ENCODE measurements around the gene TLR9.

Gene TLR9

GRCh38 chr3:52233108-52233591 lies 7.7 kb upstream of the TLR9 start:
- DNase-seq (ENCODE audit: insufficient read length, low spot score) (no peak), FAIRE-seq (no peak)
- TF ChIP-seq POLR2A (IDR thresholded peaks at IDR 0.05; ENCODE audit: low read depth, low read length): 0 out of 2 replicates have a peak, but pooled peaks have one; percentile 10

- no peak for TF ChIP-seq POLR2A (IDR thresholded peaks at IDR 0.05; ENCODE audit: low read depth, low read length)
- no peak for FAIRE-seq
- DNase-seq (ENCODE audit: insufficient read length, low spot score): no peak
Measured at GRCh38 chr3:52232279-52233107, 7.0 kb upstream of the TLR9 start.

GRCh38 chr3:52231502-52232278 lies 6.2 kb upstream of the TLR9 start:
- no peak for TF ChIP-seq POLR2A (IDR thresholded peaks at IDR 0.05; ENCODE audit: low read depth, low read length)
- no peak for DNase-seq (ENCODE audit: insufficient read length, low spot score)
- FAIRE-seq: no peak

- no peak for TF ChIP-seq POLR2A (IDR thresholded peaks at IDR 0.05; ENCODE audit: low read depth, low read length)
- no peak for FAIRE-seq
- no peak for DNase-seq (ENCODE audit: insufficient read length, low spot score)
Measured at GRCh38 chr3:52230889-52231499, 5.5 kb upstream of the TLR9 start.

- no peak for DNase-seq (ENCODE audit: insufficient read length, low spot score)
- no peak for FAIRE-seq
- no peak for TF ChIP-seq POLR2A (IDR thresholded peaks at IDR 0.05; ENCODE audit: low read depth, low read length)
Measured at GRCh38 chr3:52230461-52230860, 5.0 kb upstream of the TLR9 start.

GRCh38 chr3:52229656-52230055 lies 4.2 kb upstream of the TLR9 start:
- FAIRE-seq (no peak), DNase-seq (ENCODE audit: insufficient read length, low spot score) (no peak)
- no peak for TF ChIP-seq POLR2A (IDR thresholded peaks at IDR 0.05; ENCODE audit: low read depth, low read length)

GRCh38 chr3:52228751-52229291 lies 3.4 kb upstream of the TLR9 start:
- FAIRE-seq (no peak), DNase-seq (ENCODE audit: insufficient read length, low spot score) (no peak)
- no peak for TF ChIP-seq POLR2A (IDR thresholded peaks at IDR 0.05; ENCODE audit: low read depth, low read length)

- no peak for TF ChIP-seq POLR2A (IDR thresholded peaks at IDR 0.05; ENCODE audit: low read depth, low read length)
- DNase-seq (ENCODE audit: insufficient read length, low spot score): no peak
- FAIRE-seq: no peak
Measured at GRCh38 chr3:52228266-52228665, 2.8 kb upstream of the TLR9 start.

- TF ChIP-seq POLR2A (IDR thresholded peaks at IDR 0.05; ENCODE audit: low read depth, low read length): no peak
- no peak for FAIRE-seq
- no peak for DNase-seq (ENCODE audit: insufficient read length, low spot score)
Measured at GRCh38 chr3:52227766-52228165, 2.3 kb upstream of the TLR9 start.

GRCh38 chr3:52227117-52227516 lies 1.7 kb upstream of the TLR9 start:
- no peak for TF ChIP-seq POLR2A (IDR thresholded peaks at IDR 0.05; ENCODE audit: low read depth, low read length)
- DNase-seq (ENCODE audit: insufficient read length, low spot score) (no peak), FAIRE-seq (no peak)

GRCh38 chr3:52226229-52226817 lies 878 bp upstream of the TLR9 start:
- FAIRE-seq (no peak), DNase-seq (ENCODE audit: insufficient read length, low spot score) (no peak)
- no peak for TF ChIP-seq POLR2A (IDR thresholded peaks at IDR 0.05; ENCODE audit: low read depth, low read length)

GRCh38 chr3:52223449-52224408 lies 1.7 kb downstream of the TLR9 start:
- DNase-seq (ENCODE audit: insufficient read length, low spot score) (no peak), FAIRE-seq (no peak)
- no peak for TF ChIP-seq POLR2A (IDR thresholded peaks at IDR 0.05; ENCODE audit: low read depth, low read length)

Measured in H54 (cell line).